Prostate gland (tissue), 2 donors: ENCODE data around the gene SHQ1. TPM values are rescaled to one million over a fixed set of nuclear protein-coding genes. Genes with fewer than 3 reads are reported as not detected.

Experiments used
- DNase-seq: peaks from one replicate; pipeline ENCODE4 v3.0.0-alpha.2; 2019; ENCODE audit warnings: low spot score
- H3K27ac ChIP-seq, 2 donors: fragments of 200-600 bp; sonication (generic); 2 replicates each; pipeline ENCODE4 v1.5.1; 2017 to 2019
- H3K27me3 ChIP-seq: fragments of 200-600 bp; sonication (generic); replicated peaks from 2 replicates; pipeline ENCODE4 v1.5.1; 2019; ENCODE audit not compliant: insufficient read depth
- H3K36me3 ChIP-seq, 2 donors: fragments of 200-600 bp; sonication (generic); 1 replicate in 1 of 2; 2 replicates in 1 of 2; pipeline versions ENCODE4 v1.5.1 to v1.8.1; 2017 to 2019
- H3K4me1 ChIP-seq: fragments of 200-600 bp; sonication (generic); replicated peaks from 2 replicates; pipeline ENCODE4 v1.5.1; 2019
- H3K4me3 ChIP-seq, 2 donors: fragments of 200-600 bp; sonication (generic); 2 replicates each; pipeline ENCODE4 v1.5.1; 2017 to 2019
- H3K9me3 ChIP-seq: fragments of 200-600 bp; sonication (generic); 2 replicates; pipeline ENCODE4 v1.5.1; 2017
- CTCF ChIP-seq, 4 experiments: fragments of 200-600 bp in 2 of 4; fragments of 450-650 bp in 2 of 4; sonication (generic) in 2 of 4; IDR thresholded peaks; 1 replicate in 3 of 4; 2 replicates in 1 of 4; pipeline ENCODE4 v1.5.1; 2016 to 2019; ENCODE audit warnings: antibody characterized with exemption in 4 of 4, mild to moderate bottlenecking in 2 of 4, moderate library complexity in 2 of 4
- POLR2A ChIP-seq: fragments of 450-650 bp; IDR thresholded peaks from one replicate; pipeline ENCODE4 v1.6.1; 2016; ENCODE audit warnings: antibody characterized with exemption, mild to moderate bottlenecking
- POLR2AphosphoS5 ChIP-seq: sonication (generic); formaldehyde crosslinking; IDR thresholded peaks from one replicate; pipeline ENCODE4 v1.6.1; 2017; ENCODE audit warnings: antibody characterized with exemption
- whole genome bisulfite sequencing: methylation state at CpG from one replicate; pipeline ENCODE4 v1.1.5; 2018; 5-methylcytosine and 5-hydroxymethylcytosine counted together
- intact Hi-C: fragments of 100-400 bp; cut with DNase I; formaldehyde crosslinking; loops from one replicate; pipeline ENCODE4 v1.14.2; 2022
- total RNA-seq, 2 donors: library from RNA; depleted of rRNA; stranded (reverse); fragments of >200 nt; gene quantifications; one replicate each; pipeline ENCODE4 v1.1.0, GENCODE V29; 2016

Gene SHQ1
- total RNA-seq, 2 donors from 2014 or later, result 12.9 to 31.9 TPM

GRCh38 chr3:72816862-72817355 lies 31.3 kb downstream of the SHQ1 start:
- H3K9me3 ChIP-seq, result no peaks in the 10 kb centered on the region
- DNase-seq, result no peak
- no peaks in the 10 kb centered on the region for H3K36me3 ChIP-seq
- H3K4me1 ChIP-seq, result peaks cover 7% of the 10 kb centered on the region
- H3K27ac ChIP-seq, result no peak overlapping the region
- intact Hi-C loops, result loop anchor here (10.0 kb wide), 2 partner anchors 152 to 372 kb away; partner anchors contain the start of gene RYBP
- H3K27me3 ChIP-seq, result no peaks in the 10 kb centered on the region
- TF ChIP-seq POLR2AphosphoS5 (no peak), CTCF (IDR thresholded peaks at IDR 0.05) (no peak), POLR2A (no peak)
- WGBS, result 86% methylated on average over 3 of the region's 3 CpGs
- H3K4me3 ChIP-seq, result no peak overlapping the region

- Histone ChIP-seq H3K27ac (no peak overlapping the region), H3K36me3 (no peaks in the 10 kb centered on the region), H3K9me3 (no peaks in the 10 kb centered on the region), H3K4me3 (no peak overlapping the region), H3K4me1 (no peaks in the 10 kb centered on the region), H3K27me3 (no peaks in the 10 kb centered on the region)
- DNase-seq, result no peak
- WGBS, result 88% methylated on average over 3 of the region's 3 CpGs
- TF ChIP-seq CTCF (IDR thresholded peaks at IDR 0.05) (no peak), POLR2AphosphoS5 (no peak), POLR2A (no peak)
- intact Hi-C loops, result loop anchor here (10.0 kb wide), 2 partner anchors 150 to 370 kb away; partner anchors contain the start of gene RYBP
Measured at GRCh38 chr3:72814308-72814707, 33.9 kb downstream of the SHQ1 start.

- Histone ChIP-seq H3K4me1 (no peaks in the 10 kb centered on the region), H3K27ac (no peak overlapping the region), H3K36me3 (no peaks in the 10 kb centered on the region), H3K9me3 (no peaks in the 10 kb centered on the region), H3K4me3 (no peak overlapping the region), H3K27me3 (no peaks in the 10 kb centered on the region)
- intact Hi-C loops, result loop anchor here (10.0 kb wide), 2 partner anchors 147 to 367 kb away; partner anchors contain the start of gene RYBP
- WGBS, result 41% methylated on average over 3 of the region's 3 CpGs
- TF ChIP-seq CTCF (IDR thresholded peaks at IDR 0.05) (no peak), POLR2AphosphoS5 (no peak), POLR2A (no peak)
- DNase-seq, result no peak
Measured at GRCh38 chr3:72812201-72812600, 36.0 kb downstream of the SHQ1 start.

- DNase-seq, result no peak
- intact Hi-C loops, result loop anchor here (10.0 kb wide), 2 partner anchors 147 to 367 kb away; partner anchors contain the start of gene RYBP
- H3K27ac ChIP-seq, result no peak overlapping the region
- H3K27me3 ChIP-seq, result no peaks in the 10 kb centered on the region
- no peak overlapping the region for H3K4me3 ChIP-seq
- H3K9me3 ChIP-seq, result no peaks in the 10 kb centered on the region
- peak in 1 of 4 experiments; percentile 22 for TF ChIP-seq CTCF (IDR thresholded peaks at IDR 0.05)
- no peak for TF ChIP-seq POLR2AphosphoS5
- H3K36me3 ChIP-seq, result no peaks in the 10 kb centered on the region
- H3K4me1 ChIP-seq, result no peaks in the 10 kb centered on the region
- 94% methylated on average over 1 of the region's 1 CpG for WGBS
Measured at GRCh38 chr3:72811571-72811970, 36.7 kb downstream of the SHQ1 start.
